GM23338 (cell line): ENCODE measurements around the gene NOX4. TPM values are rescaled to one million over a fixed set of nuclear protein-coding genes. Genes with fewer than 3 reads are reported as not detected.

Source experiments
- ATAC-seq: fragments of 200-7000 bp; cut with Tn5 transposase; 3 replicates; pipeline ENCODE4 v1.9.1; 2020
- DNase-seq: peaks from one replicate; pipeline ENCODE4 v3.0.0-alpha.2; 2015; ENCODE audit warnings: low spot score
- H2AFZ ChIP-seq: fragments of 200-600 bp; sonication (generic); 2 replicates; pipeline ENCODE4 v1.8.0; 2016; ENCODE audit warnings: antibody characterized with exemption, mild to moderate bottlenecking, moderate library complexity
- H3F3A ChIP-seq: fragments of 200-600 bp; sonication (generic); replicated peaks from 2 replicates; pipeline ENCODE4 v1.8.0; 2017; ENCODE audit warnings: antibody characterized with exemption, mixed run types, low read depth
- H3K27ac ChIP-seq: fragments of 200-600 bp; sonication (generic); 2 replicates; pipeline ENCODE4 v1.6.1; 2016; ENCODE audit warnings: low read depth
- H3K27me3 ChIP-seq: fragments of 200-600 bp; sonication (generic); 2 replicates; pipeline ENCODE4 v1.8.0; 2016; ENCODE audit warnings: mild to moderate bottlenecking, mixed run types, moderate library complexity; ENCODE audit not compliant: insufficient read depth
- H3K36me3 ChIP-seq: fragments of 200-600 bp; sonication (generic); 2 replicates; pipeline ENCODE4 v1.8.0; 2016; ENCODE audit warnings: mild to moderate bottlenecking; ENCODE audit not compliant: insufficient read depth
- H3K4me1 ChIP-seq: fragments of 200-600 bp; sonication (generic); 2 replicates; pipeline ENCODE4 v1.8.0; 2016; ENCODE audit warnings: mild to moderate bottlenecking, moderate library complexity; ENCODE audit not compliant: insufficient read depth
- H3K4me2 ChIP-seq: fragments of 200-600 bp; sonication (generic); 2 replicates; pipeline ENCODE4 v1.7.1; 2017; ENCODE audit warnings: mixed run types
- H3K4me3 ChIP-seq: fragments of 200-600 bp; sonication (generic); 2 replicates; pipeline ENCODE4 v1.6.1; 2016; ENCODE audit warnings: mixed run types
- H3K79me2 ChIP-seq: fragments of 200-600 bp; sonication (generic); replicated peaks from 2 replicates; pipeline ENCODE4 v1.8.0; 2017; ENCODE audit warnings: mild to moderate bottlenecking; ENCODE audit not compliant: insufficient read depth
- H3K9me2 ChIP-seq: fragments of 200-600 bp; sonication (generic); 2 replicates; pipeline ENCODE4 v1.8.0; 2017; ENCODE audit not compliant: insufficient read depth
- H4K20me1 ChIP-seq: fragments of 200-600 bp; sonication (generic); replicated peaks from 2 replicates; pipeline ENCODE4 v1.8.0; 2017; ENCODE audit warnings: mild to moderate bottlenecking; ENCODE audit not compliant: insufficient read depth
- H3K27ac Mint-ChIP-seq: 2 replicates; pipeline ENCODE4 v1.8.0; 2020; ENCODE audit warnings: inconsistent platforms, mild to moderate bottlenecking, moderate library complexity, mixed read lengths
- H3K27me3 Mint-ChIP-seq: 3 replicates; pipeline ENCODE4 v1.8.0; 2022; ENCODE audit warnings: low read depth, mild to moderate bottlenecking, moderate library complexity, mixed read lengths, inconsistent platforms; ENCODE audit not compliant: insufficient read depth, poor library complexity
- H3K36me3 Mint-ChIP-seq: 3 replicates; pipeline ENCODE4 v1.8.0; 2021; ENCODE audit warnings: low read depth, mild to moderate bottlenecking, inconsistent platforms, moderate library complexity, mixed read lengths
- H3K4me1 Mint-ChIP-seq: 3 replicates; pipeline ENCODE4 v1.8.0; 2020; ENCODE audit warnings: mild to moderate bottlenecking, inconsistent platforms, mixed read lengths
- H3K4me3 Mint-ChIP-seq: 3 replicates; pipeline ENCODE4 v1.8.0; 2021; ENCODE audit warnings: moderate library complexity, mild to moderate bottlenecking, inconsistent platforms, mixed read lengths
- H3K9me3 Mint-ChIP-seq: 3 replicates; pipeline ENCODE4 v1.8.0; 2020; ENCODE audit warnings: moderate library complexity, mild to moderate bottlenecking, inconsistent platforms, mixed read lengths
- JUNB ChIP-seq: IDR thresholded peaks from one replicate; pipeline ENCODE4 v1.6.1; 2016; ENCODE audit warnings: antibody characterized with exemption; ENCODE audit not compliant: unreplicated experiment
- NANOG ChIP-seq: IDR thresholded peaks from 2 replicates; pipeline ENCODE4 v1.6.1; 2016; ENCODE audit warnings: antibody characterized with exemption, borderline replicate concordance
- POLR2AphosphoS5 ChIP-seq: IDR thresholded peaks from 2 replicates; pipeline ENCODE4 v1.6.1; 2016; ENCODE audit warnings: antibody characterized with exemption, low read depth
- REST ChIP-seq: IDR thresholded peaks from one replicate; pipeline ENCODE4 v1.6.1; 2018; ENCODE audit warnings: antibody characterized with exemption; ENCODE audit not compliant: unreplicated experiment
- STAT1 ChIP-seq: IDR thresholded peaks from one replicate; pipeline ENCODE4 v1.6.1; 2016; ENCODE audit warnings: antibody characterized with exemption; ENCODE audit not compliant: unreplicated experiment
- ZNF114 ChIP-seq: fragments of 250-450 bp; sonication (Bioruptor Pico); IDR thresholded peaks from 2 replicates; pipeline ENCODE4 v1.5.0; 2020; ENCODE audit warnings: mild to moderate bottlenecking, moderate library complexity
- ZNF331 ChIP-seq: fragments of 250-450 bp; sonication (Bioruptor Pico); IDR thresholded peaks from 2 replicates; pipeline ENCODE4 v1.5.0; 2020; ENCODE audit warnings: low read depth, mild to moderate bottlenecking, moderate library complexity
- ZNF462 ChIP-seq: fragments of 250-450 bp; sonication (Bioruptor Pico); IDR thresholded peaks from 2 replicates; pipeline ENCODE4 v1.5.0; 2020; ENCODE audit warnings: mild to moderate bottlenecking, moderate library complexity
- polyA plus RNA-seq: library from polyadenylated mRNA; unstranded; fragments of >200 nt; fragmentation: Nextera tagmentation; extraction: Ambion mirVana; gene quantifications from 2 replicates; pipeline ENCODE4 v1.2.1, GENCODE V29; 2016
- total RNA-seq: library from RNA; depleted of rRNA; stranded (reverse); fragments of >200 nt; shearing (Covaris generic); gene quantifications from 2 replicates; pipeline ENCODE4 v1.2.3, GENCODE V29; 2014

The NOX4 gene
- total and polyA plus RNA-seq, 2 experiments from 2014 or later: 1.9 to 2.6 TPM

- H3K27me3 Mint-ChIP-seq: peaks cover 2% of the 10 kb centered on the region
Measured at GRCh38 chr11:89441606-89442005, 49.6 kb downstream of the NOX4 start.

More at GRCh38 chr11:89441606-89442005, 49.6 kb downstream of the NOX4 start:
- Histone ChIP-seq H3K4me3 (no peak overlapping the region), H3K79me2 (no peaks in the 10 kb centered on the region), H2AFZ (no peak overlapping the region), H3K4me2 (no peak overlapping the region), H3K9me2 (no peaks in the 10 kb centered on the region), H3F3A (no peaks in the 10 kb centered on the region), H3K36me3 (peaks cover 5% of the 10 kb centered on the region; the same call in 1 of the 2 replicates), H3K27ac (no peak overlapping the region), H4K20me1 (no peaks in the 10 kb centered on the region), H3K27me3 (no peaks in the 10 kb centered on the region), H3K4me1 (no peaks in the 10 kb centered on the region)
- DNase-seq (no peak), ATAC-seq (no peak)
- peaks cover 11% of the 10 kb centered on the region; the same call in 2 of the 3 replicates for H3K36me3 Mint-ChIP-seq
- no peak overlapping the region for H3K27ac Mint-ChIP-seq
- peaks cover 5% of the 10 kb centered on the region; the same call in 1 of the 3 replicates for H3K9me3 Mint-ChIP-seq
- no peaks in the 10 kb centered on the region for H3K4me1 Mint-ChIP-seq
- TF ChIP-seq ZNF331 (no peak), NANOG (no peak), STAT1 (no peak), ZNF114 (CRISPR knock-in tag) (no peak), JUNB (no peak), REST (no peak), ZNF462 (CRISPR knock-in tag) (no peak), POLR2AphosphoS5 (no peak)
- H3K4me3 Mint-ChIP-seq: no peak overlapping the region
